IMR-90 (cell line): ENCODE data around the gene FMN2.

Experiments
- BHLHE40 ChIP-seq: fragments of 150-350 bp; IDR thresholded peaks from 2 replicates; pipeline ENCODE4 v1.6.1; 2016; ENCODE audit warnings: mild to moderate bottlenecking, low read depth, low read length
- CEBPB ChIP-seq: IDR thresholded peaks from 2 replicates; pipeline ENCODE4 v1.6.1; 2012; ENCODE audit warnings: low read depth, low read length, improper control_type of control experiment
- CHD1 ChIP-seq: IDR thresholded peaks from 2 replicates; pipeline ENCODE4 v1.6.1; 2012; ENCODE audit warnings: low read depth, low read length, improper control_type of control experiment
- CTCF ChIP-seq: conservative IDR thresholded peaks from 2 replicates; pipeline ENCODE4 v1.5.1; 2012; ENCODE audit warnings: mild to moderate bottlenecking, low read depth, low read length, improper control_type of control experiment
- MAFK ChIP-seq: IDR thresholded peaks from 2 replicates; pipeline ENCODE4 v1.6.1; 2012; ENCODE audit warnings: low read depth, low read length, improper control_type of control experiment
- MAZ ChIP-seq: IDR thresholded peaks from 2 replicates; pipeline ENCODE4 v1.6.1; 2012; ENCODE audit warnings: low read depth, mild to moderate bottlenecking, low read length, improper control_type of control experiment, moderate library complexity, borderline replicate concordance
- MXI1 ChIP-seq: IDR thresholded peaks from 2 replicates; pipeline ENCODE4 v1.6.1; 2012; ENCODE audit warnings: low read depth, mild to moderate bottlenecking, low read length, moderate library complexity, borderline replicate concordance
- POLR2A ChIP-seq: IDR thresholded peaks from 2 replicates; pipeline ENCODE4 v1.6.1; 2012; ENCODE audit warnings: mild to moderate bottlenecking, low read depth, low read length
- RCOR1 ChIP-seq: IDR thresholded peaks from 2 replicates; pipeline ENCODE4 v1.6.1; 2012; ENCODE audit warnings: mild to moderate bottlenecking, low read length, improper control_type of control experiment; ENCODE audit not compliant: insufficient replicate concordance
- SMC3 ChIP-seq: fragments of 150-350 bp; IDR thresholded peaks from 2 replicates; pipeline ENCODE4 v1.6.1; 2016; ENCODE audit warnings: low read depth, mild to moderate bottlenecking, antibody characterized with exemption, low read length, moderate library complexity
- USF2 ChIP-seq: fragments of 150-350 bp; IDR thresholded peaks from 2 replicates; pipeline ENCODE4 v1.6.1; 2017; ENCODE audit warnings: mild to moderate bottlenecking, antibody characterized with exemption, low read length, low read depth

- TF ChIP-seq CTCF, result no peak
- no peak for TF ChIP-seq POLR2A
- no peak for TF ChIP-seq SMC3
- peak; percentile 82 for TF ChIP-seq CEBPB
- no peak for TF ChIP-seq CHD1
- TF ChIP-seq MAFK, result no peak
- TF ChIP-seq MAZ, result no peak
- no peak for TF ChIP-seq MXI1
- TF ChIP-seq RCOR1, result no peak
- TF ChIP-seq BHLHE40, result no peak
- TF ChIP-seq USF2, result no peak
These were observed 83.1 kb downstream of the FMN2 start for GRCh38 chr1:240174734-240175133.
